GM23338 (cell line): ENCODE data around the gene ABCA13. TPM values are rescaled to one million over a fixed set of nuclear protein-coding genes. Genes with fewer than 3 reads are reported as not detected.

ENCODE experiments used
- ATAC-seq: fragments of 200-7000 bp; cut with Tn5 transposase; 3 replicates; pipeline ENCODE4 v1.9.1; 2020
- DNase-seq: peaks from one replicate; pipeline ENCODE4 v3.0.0-alpha.2; 2015; ENCODE audit warnings: low spot score
- H2AFZ ChIP-seq: fragments of 200-600 bp; sonication (generic); 2 replicates; pipeline ENCODE4 v1.8.0; 2016; ENCODE audit warnings: antibody characterized with exemption, mild to moderate bottlenecking, moderate library complexity
- H3F3A ChIP-seq: fragments of 200-600 bp; sonication (generic); replicated peaks from 2 replicates; pipeline ENCODE4 v1.8.0; 2017; ENCODE audit warnings: antibody characterized with exemption, mixed run types, low read depth
- H3K27ac ChIP-seq: fragments of 200-600 bp; sonication (generic); 2 replicates; pipeline ENCODE4 v1.6.1; 2016; ENCODE audit warnings: low read depth
- H3K27me3 ChIP-seq: fragments of 200-600 bp; sonication (generic); 2 replicates; pipeline ENCODE4 v1.8.0; 2016; ENCODE audit warnings: mild to moderate bottlenecking, mixed run types, moderate library complexity; ENCODE audit not compliant: insufficient read depth
- H3K36me3 ChIP-seq: fragments of 200-600 bp; sonication (generic); 2 replicates; pipeline ENCODE4 v1.8.0; 2016; ENCODE audit warnings: mild to moderate bottlenecking; ENCODE audit not compliant: insufficient read depth
- H3K4me1 ChIP-seq: fragments of 200-600 bp; sonication (generic); 2 replicates; pipeline ENCODE4 v1.8.0; 2016; ENCODE audit warnings: mild to moderate bottlenecking, moderate library complexity; ENCODE audit not compliant: insufficient read depth
- H3K4me2 ChIP-seq: fragments of 200-600 bp; sonication (generic); 2 replicates; pipeline ENCODE4 v1.7.1; 2017; ENCODE audit warnings: mixed run types
- H3K4me3 ChIP-seq: fragments of 200-600 bp; sonication (generic); 2 replicates; pipeline ENCODE4 v1.6.1; 2016; ENCODE audit warnings: mixed run types
- H3K79me2 ChIP-seq: fragments of 200-600 bp; sonication (generic); replicated peaks from 2 replicates; pipeline ENCODE4 v1.8.0; 2017; ENCODE audit warnings: mild to moderate bottlenecking; ENCODE audit not compliant: insufficient read depth
- H3K9me2 ChIP-seq: fragments of 200-600 bp; sonication (generic); 2 replicates; pipeline ENCODE4 v1.8.0; 2017; ENCODE audit not compliant: insufficient read depth
- H4K20me1 ChIP-seq: fragments of 200-600 bp; sonication (generic); replicated peaks from 2 replicates; pipeline ENCODE4 v1.8.0; 2017; ENCODE audit warnings: mild to moderate bottlenecking; ENCODE audit not compliant: insufficient read depth
- H3K27ac Mint-ChIP-seq: 2 replicates; pipeline ENCODE4 v1.8.0; 2020; ENCODE audit warnings: inconsistent platforms, mild to moderate bottlenecking, moderate library complexity, mixed read lengths
- H3K27me3 Mint-ChIP-seq: 3 replicates; pipeline ENCODE4 v1.8.0; 2022; ENCODE audit warnings: low read depth, mild to moderate bottlenecking, moderate library complexity, mixed read lengths, inconsistent platforms; ENCODE audit not compliant: insufficient read depth, poor library complexity
- H3K36me3 Mint-ChIP-seq: 3 replicates; pipeline ENCODE4 v1.8.0; 2021; ENCODE audit warnings: low read depth, mild to moderate bottlenecking, inconsistent platforms, moderate library complexity, mixed read lengths
- H3K4me1 Mint-ChIP-seq: 3 replicates; pipeline ENCODE4 v1.8.0; 2020; ENCODE audit warnings: mild to moderate bottlenecking, inconsistent platforms, mixed read lengths
- H3K4me3 Mint-ChIP-seq: 3 replicates; pipeline ENCODE4 v1.8.0; 2021; ENCODE audit warnings: moderate library complexity, mild to moderate bottlenecking, inconsistent platforms, mixed read lengths
- H3K9me3 Mint-ChIP-seq: 3 replicates; pipeline ENCODE4 v1.8.0; 2020; ENCODE audit warnings: moderate library complexity, mild to moderate bottlenecking, inconsistent platforms, mixed read lengths
- CREB1 ChIP-seq: fragments of 250-450 bp; sonication (Bioruptor Pico); IDR thresholded peaks from 2 replicates; pipeline ENCODE4 v1.5.0; 2020; ENCODE audit warnings: low read depth, mild to moderate bottlenecking, moderate library complexity
- CTCF ChIP-seq, 2 experiments: fragments of 200-600 bp in 1 of 2; sonication (generic) in 1 of 2; conservative IDR thresholded peaks; 2 replicates each; pipeline versions ENCODE4 v1.5.1 to v1.6.1; 2016 to 2017; ENCODE audit warnings: antibody characterized with exemption in 2 of 2, low read depth in 2 of 2, mild to moderate bottlenecking in 2 of 2, moderate library complexity in 1 of 2
- EZH2 ChIP-seq: fragments of 200-600 bp; sonication (generic); IDR thresholded peaks from one replicate; pipeline ENCODE4 v1.8.0; 2017; ENCODE audit warnings: antibody characterized with exemption, mild to moderate bottlenecking, low read depth; ENCODE audit not compliant: unreplicated experiment
- EZH2phosphoT487 ChIP-seq: fragments of 200-600 bp; sonication (generic); IDR thresholded peaks from one replicate; pipeline ENCODE4 v1.8.1; 2018; ENCODE audit warnings: antibody characterized with exemption; ENCODE audit not compliant: unreplicated experiment
- JUNB ChIP-seq: IDR thresholded peaks from one replicate; pipeline ENCODE4 v1.6.1; 2016; ENCODE audit warnings: antibody characterized with exemption; ENCODE audit not compliant: unreplicated experiment
- NANOG ChIP-seq: IDR thresholded peaks from 2 replicates; pipeline ENCODE4 v1.6.1; 2016; ENCODE audit warnings: antibody characterized with exemption, borderline replicate concordance
- POLR2AphosphoS5 ChIP-seq: IDR thresholded peaks from 2 replicates; pipeline ENCODE4 v1.6.1; 2016; ENCODE audit warnings: antibody characterized with exemption, low read depth
- REST ChIP-seq: IDR thresholded peaks from one replicate; pipeline ENCODE4 v1.6.1; 2018; ENCODE audit warnings: antibody characterized with exemption; ENCODE audit not compliant: unreplicated experiment
- ZNF114 ChIP-seq: fragments of 250-450 bp; sonication (Bioruptor Pico); IDR thresholded peaks from 2 replicates; pipeline ENCODE4 v1.5.0; 2020; ENCODE audit warnings: mild to moderate bottlenecking, moderate library complexity
- ZNF331 ChIP-seq: fragments of 250-450 bp; sonication (Bioruptor Pico); IDR thresholded peaks from 2 replicates; pipeline ENCODE4 v1.5.0; 2020; ENCODE audit warnings: low read depth, mild to moderate bottlenecking, moderate library complexity
- polyA plus RNA-seq: library from polyadenylated mRNA; unstranded; fragments of >200 nt; fragmentation: Nextera tagmentation; extraction: Ambion mirVana; gene quantifications from 2 replicates; pipeline ENCODE4 v1.2.1, GENCODE V29; 2016
- total RNA-seq: library from RNA; depleted of rRNA; stranded (reverse); fragments of >200 nt; shearing (Covaris generic); gene quantifications from 2 replicates; pipeline ENCODE4 v1.2.3, GENCODE V29; 2014

ABCA13 gene
- total and polyA plus RNA-seq, 2 experiments from 2014 or later = 0.21 TPM; not detected in 1

- TF ChIP-seq EZH2 (no peak), CREB1 (CRISPR knock-in tag) (no peak), EZH2phosphoT487 (no peak)
Observed at GRCh38 chr7:48512892-48513291, 341.6 kb downstream of the ABCA13 start (continued).

GRCh38 chr7:48515171-48515570 is 343.9 kb downstream of the ABCA13 start:
- no peak overlapping the region for H3K4me3 Mint-ChIP-seq
- no peaks in the 10 kb centered on the region for H3K27me3 Mint-ChIP-seq
- Histone ChIP-seq H3K79me2 (no peaks in the 10 kb centered on the region), H2AFZ (no peak overlapping the region), H3K4me1 (no peaks in the 10 kb centered on the region), H3K9me2 (peaks cover 2% of the 10 kb centered on the region; the same call in 1 of the 2 replicates), H4K20me1 (no peaks in the 10 kb centered on the region), H3K27ac (no peak overlapping the region), H3K27me3 (no peaks in the 10 kb centered on the region), H3K4me2 (no peak overlapping the region), H3F3A (no peaks in the 10 kb centered on the region), H3K36me3 (no peaks in the 10 kb centered on the region), H3K4me3 (no peak overlapping the region)
- no peak overlapping the region for H3K27ac Mint-ChIP-seq
- H3K4me1 Mint-ChIP-seq = peaks cover 4% of the 10 kb centered on the region; the same call in 2 of the 3 replicates
- TF ChIP-seq CREB1 (CRISPR knock-in tag) = no peak
- no peak for TF ChIP-seq EZH2
- TF ChIP-seq NANOG = no peak
- TF ChIP-seq JUNB = no peak
- no peak for TF ChIP-seq CTCF (conservative IDR thresholded peaks at IDR 0.05; ENCODE audit: low read depth in 2 of 2)
- TF ChIP-seq POLR2AphosphoS5 = no peak
- no peak for TF ChIP-seq REST
- no peak for TF ChIP-seq ZNF114 (CRISPR knock-in tag)
- TF ChIP-seq ZNF331 (CRISPR knock-in tag) = no peak
- no peaks in the 10 kb centered on the region for H3K36me3 Mint-ChIP-seq
- H3K9me3 Mint-ChIP-seq = no peaks in the 10 kb centered on the region; the same call in 1 of the 3 replicates
- ATAC-seq (no peak), DNase-seq (no peak)
